H1 (cell line): ENCODE measurements around the gene FKBP5. TPM values are rescaled to one million over a fixed set of nuclear protein-coding genes. Genes with fewer than 3 reads are reported as not detected.
"Not testable (repeated sequence)": the region's sequence is repeated elsewhere in the genome, so short reads cannot be mapped to it uniquely, and the experiment has no call there.

Experiments used
- CTCF ChIA-PET: fragments of 300-600 bp; sonication (Branson Sonifier 250); formaldehyde crosslinking; loops from one replicate; lab custom pipeline; 2021; ENCODE audit not compliant: partially characterized antibody; lab: Charles Lee
- POLR2A ChIA-PET: fragments of 300-600 bp; sonication (Branson Sonifier 250); formaldehyde crosslinking; loops from one replicate; lab custom pipeline; 2021; ENCODE audit warnings: inconsistent platforms; ENCODE audit not compliant: partially characterized antibody; lab: Charles Lee
- DNase-seq, 2 experiments: peaks; one replicate each; pipeline versions ENCODE4 v3.0.0 to v3.0.0-alpha.2; 2010 to 2022; ENCODE audit warnings: low spot score in 2 of 2, low read depth in 1 of 2, mixed read lengths in 1 of 2
- FAIRE-seq: peaks from 2 replicates; lab custom pipeline; 2011; peaks lifted over from hg19 to GRCh38; lab: Jason Lieb, UNC
- H2AFZ ChIP-seq: 2 replicates; pipeline ENCODE4 v1.8.1; 2012; ENCODE audit warnings: low read length, inconsistent platforms
- H2AK5ac ChIP-seq: 2 replicates; pipeline ENCODE4 v1.6.1; 2013; ENCODE audit warnings: low read depth, low read length
- H2BK120ac ChIP-seq: replicated peaks from 2 replicates; pipeline ENCODE3; 2013; ENCODE audit warnings: low read depth, low read length, inconsistent platforms
- H2BK12ac ChIP-seq: 2 replicates; pipeline ENCODE4 v1.6.1; 2013; ENCODE audit warnings: low read depth, low read length
- H2BK15ac ChIP-seq: 2 replicates; pipeline ENCODE4 v1.6.1; 2013; ENCODE audit warnings: low read length
- H2BK20ac ChIP-seq: 2 replicates; pipeline ENCODE4 v1.6.1; 2013; ENCODE audit warnings: low read length
- H2BK5ac ChIP-seq: 2 replicates; pipeline ENCODE4 v1.6.1; 2013; ENCODE audit warnings: low read depth, low read length
- H3K14ac ChIP-seq: 2 replicates; pipeline ENCODE4 v1.6.1; 2013; ENCODE audit warnings: inconsistent platforms; ENCODE audit not compliant: insufficient read length
- H3K18ac ChIP-seq: 2 replicates; pipeline ENCODE4 v1.6.1; 2013; ENCODE audit warnings: low read length; ENCODE audit errors: extremely low read depth
- H3K23ac ChIP-seq: 2 replicates; pipeline ENCODE4 v1.6.1; 2013; ENCODE audit warnings: inconsistent platforms; ENCODE audit not compliant: insufficient read length
- H3K23me2 ChIP-seq: 2 replicates; pipeline ENCODE4 v1.6.1; 2013; ENCODE audit warnings: low read depth, low read length
- H3K27ac ChIP-seq: 2 replicates; pipeline ENCODE4 v1.6.1; 2011; ENCODE audit warnings: low read depth, low read length, inconsistent platforms
- H3K27me3 ChIP-seq, 4 experiments: replicated peaks in 1 of 4; 1 replicate in 1 of 4; 2 replicates in 3 of 4; pipeline versions ENCODE4 v1.6.1 to v1.8.1; 2011 to 2013; ENCODE audit warnings: low read length in 3 of 4, mild to moderate bottlenecking in 3 of 4, inconsistent platforms in 2 of 4, mixed read lengths in 2 of 4, moderate library complexity in 1 of 4; ENCODE audit not compliant: control insufficient read depth in 3 of 4, insufficient read depth in 3 of 4; ENCODE audit errors: extremely low read depth in 1 of 4
- H3K36me3 ChIP-seq, 4 experiments: 2 replicates each; pipeline versions ENCODE4 v1.6.1 to v1.8.1; 2011 to 2013; ENCODE audit warnings: mild to moderate bottlenecking in 4 of 4, low read length in 3 of 4, moderate library complexity in 2 of 4, control low read depth in 1 of 4, inconsistent platforms in 1 of 4; ENCODE audit not compliant: insufficient read depth in 4 of 4, control insufficient read depth in 2 of 4
- H3K4ac ChIP-seq: replicated peaks from 2 replicates; pipeline ENCODE3; 2013; ENCODE audit warnings: low read length, low read depth, mixed read lengths, inconsistent platforms; ENCODE audit not compliant: insufficient read length
- H3K4me1 ChIP-seq, 4 experiments: replicated peaks in 1 of 4; 1 replicate in 1 of 4; 2 replicates in 3 of 4; pipeline versions ENCODE4 v1.6.1 to v1.8.1; 2011 to 2013; ENCODE audit warnings: low read length in 3 of 4, inconsistent platforms in 2 of 4, mixed read lengths in 1 of 4; ENCODE audit not compliant: insufficient read depth in 4 of 4, control insufficient read depth in 3 of 4
- H3K4me2 ChIP-seq, 2 experiments: 2 replicates each; pipeline versions ENCODE4 v1.6.1 to v1.8.1; 2011 to 2013; ENCODE audit warnings: low read depth in 2 of 2, low read length in 2 of 2, control low read depth in 1 of 2, inconsistent platforms in 1 of 2, mild to moderate bottlenecking in 1 of 2; ENCODE audit not compliant: insufficient read depth in 1 of 2
- H3K4me3 ChIP-seq, 4 experiments: fragments of 200-600, 300-600 bp in 1 of 4; sonication (generic), shearing (Covaris generic), sonication (Bioruptor Twin) in 1 of 4; 2 replicates each; pipeline versions ENCODE4 v1.5.1 to v1.8.1; 2011 to 2016; ENCODE audit warnings: low read length in 4 of 4, low read depth in 3 of 4, control low read depth in 2 of 4, inconsistent platforms in 2 of 4, mild to moderate bottlenecking in 2 of 4, mixed read lengths in 1 of 4, moderate library complexity in 1 of 4; ENCODE audit not compliant: insufficient read depth in 2 of 4; ENCODE audit errors: extremely low read depth in 1 of 4
- H3K56ac ChIP-seq: replicated peaks from 2 replicates; pipeline ENCODE3; 2013; ENCODE audit warnings: low read depth, mild to moderate bottlenecking, mixed read lengths, low read length, inconsistent platforms; ENCODE audit not compliant: insufficient read length
- H3K79me1 ChIP-seq: 2 replicates; pipeline ENCODE4 v1.6.1; 2013; ENCODE audit warnings: low read depth, low read length, control low read depth
- H3K79me2 ChIP-seq, 2 experiments: 2 replicates each; pipeline versions ENCODE4 v1.6.1 to v1.8.1; 2012 to 2013; ENCODE audit warnings: low read length in 2 of 2, mild to moderate bottlenecking in 2 of 2, inconsistent platforms in 1 of 2; ENCODE audit not compliant: insufficient read depth in 2 of 2, control insufficient read depth in 1 of 2
- H3K9ac ChIP-seq, 4 experiments: replicated peaks in 1 of 4; 1 replicate in 1 of 4; 2 replicates in 3 of 4; pipeline versions ENCODE4 v1.6.1 to v1.8.1; 2011 to 2013; ENCODE audit warnings: low read depth in 3 of 4, low read length in 3 of 4, control low read depth in 2 of 4, mild to moderate bottlenecking in 2 of 4, moderate library complexity in 2 of 4, inconsistent platforms in 1 of 4; ENCODE audit errors: extremely low read depth in 1 of 4
- H3K9me3 ChIP-seq, 2 experiments: 2 replicates each; pipeline versions ENCODE4 v1.6.1 to v1.8.1; 2012 to 2013; ENCODE audit warnings: mild to moderate bottlenecking in 2 of 2, moderate library complexity in 2 of 2, control low read depth in 1 of 2, inconsistent platforms in 1 of 2, low read depth in 1 of 2, low read length in 1 of 2, mixed read lengths in 1 of 2; ENCODE audit not compliant: insufficient read depth in 2 of 2
- H4K20me1 ChIP-seq, 2 experiments: replicated peaks in 1 of 2; 2 replicates each; pipeline versions ENCODE3 to v1.8.1; 2011 to 2013; ENCODE audit warnings: inconsistent platforms in 2 of 2, low read length in 2 of 2, mild to moderate bottlenecking in 1 of 2; ENCODE audit not compliant: insufficient read depth in 2 of 2, control insufficient read depth in 1 of 2
- H4K5ac ChIP-seq: 2 replicates; pipeline ENCODE4 v1.6.1; 2013; ENCODE audit warnings: low read length, low read depth, mixed read lengths, inconsistent platforms; ENCODE audit not compliant: insufficient read length
- H4K8ac ChIP-seq: 2 replicates; pipeline ENCODE4 v1.8.0; 2013; ENCODE audit warnings: mild to moderate bottlenecking, moderate library complexity, low read length, inconsistent platforms; ENCODE audit not compliant: insufficient read depth; ENCODE audit errors: extremely low read depth
- H4K91ac ChIP-seq: replicated peaks from 2 replicates; pipeline ENCODE3; 2013; ENCODE audit warnings: low read length, mixed read lengths, inconsistent platforms; ENCODE audit not compliant: insufficient read length
- POLR2A ChIP-seq, 2 experiments: IDR thresholded peaks; 1 replicate in 1 of 2; 2 replicates in 1 of 2; pipeline ENCODE4 v1.6.1; 2011; ENCODE audit warnings: low read depth in 2 of 2, low read length in 2 of 2, mild to moderate bottlenecking in 2 of 2; ENCODE audit errors: control extremely low read depth in 1 of 2
- WGBS, 2 experiments: shearing (Covaris generic) in 1 of 2; methylation state at CpG; one replicate each; pipeline versions ENCODE4 v1.1.6 to v1.1.7; 2013 to 2015; ENCODE audit warnings: low lambda C conversion rate in 2 of 2, mixed read lengths in 2 of 2, inconsistent platforms in 1 of 2, low coverage in 1 of 2, missing lambda C conversion rate in 1 of 2; ENCODE audit not compliant: insufficient replicate concordance in 2 of 2, insufficient coverage in 1 of 2, insufficient read length in 1 of 2; ENCODE audit errors: extremely low coverage in 1 of 2, missing lambda C conversion rate in 1 of 2; 5-methylcytosine and 5-hydroxymethylcytosine counted together
- polyA plus RNA-seq, 7 experiments: library from polyadenylated mRNA; depleted of rRNA in 3 of 7; stranded (reverse) in 5 of 7; unstranded in 2 of 7; fragments of >200 nt in 5 of 7; fragments of 200-250 nt in 2 of 7; gene quantifications; 1 replicate in 5 of 7; 2 replicates in 1 of 7; 4 replicates in 1 of 7; pipeline versions ENCODE4 v1.2.1 to v1.2.3, GENCODE V29; 2011 to 2013; ENCODE audit warnings: missing spikeins in 2 of 7, mixed read lengths in 2 of 7
- total RNA-seq: library from RNA; stranded (reverse); fragmentation: NEBNext Ultra II Directional; extraction: Animal tissue kit (Norgen Biotek cat#: 25700); gene quantifications from 2 replicates; pipeline ENCODE4 v1.2.1, GENCODE V29; 2021

The FKBP5 gene
- total and polyA plus RNA-seq, 2 of the 8 experiments (the other 6 are each of a cell fraction or from before 2014, with no cell fraction given) = 14.3 to 40.4 TPM

DNA sequence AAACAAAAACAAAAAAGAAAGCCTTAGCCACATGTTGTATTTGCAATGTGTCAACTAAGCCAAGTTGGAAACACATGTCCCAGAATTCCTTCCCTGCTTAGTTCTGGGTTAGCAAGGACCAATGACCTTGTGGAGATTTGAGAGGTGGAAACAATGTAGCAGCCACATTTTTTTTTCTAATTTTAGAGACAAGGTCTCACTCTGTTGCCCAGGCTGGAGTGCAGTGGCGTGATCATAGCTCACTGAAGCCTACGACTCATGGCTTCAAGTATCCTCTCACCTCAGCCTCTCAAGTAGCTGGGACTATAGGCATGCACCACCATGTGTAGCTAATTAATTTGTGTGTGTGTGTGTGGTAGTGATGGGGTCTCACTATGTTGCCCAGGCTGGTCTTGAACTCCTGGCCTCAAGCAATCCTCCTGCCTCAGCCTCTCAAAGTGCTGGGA lies 117.8 kb downstream of the FKBP5 start:
- ChIA-PET CTCF (interaction anchor here (0.7 to 4.8 kb wide), 7 partner anchors 9 to 165 kb away, joined by 3 to 37 read pairs (median 4); no protein-coding TSS in a partner anchor), POLR2A (interaction anchor here (0.6 to 1.7 kb wide), 2 partner anchors 15 to 193 kb away, joined by 3 to 5 read pairs; no protein-coding TSS in a partner anchor)
- not testable (repeated sequence) for FAIRE-seq, H3K4me2 ChIP-seq, H3K56ac ChIP-seq, H3K27ac ChIP-seq, H3K4ac ChIP-seq, H2BK20ac ChIP-seq, H3K79me2 ChIP-seq, H3K9me3 ChIP-seq, DNase-seq, H2AK5ac ChIP-seq, H4K91ac ChIP-seq, H3K9ac ChIP-seq, H3K27me3 ChIP-seq, H3K18ac ChIP-seq, H3K14ac ChIP-seq, H4K5ac ChIP-seq, H2BK12ac ChIP-seq, H2BK5ac ChIP-seq, H3K79me1 ChIP-seq, H2AFZ ChIP-seq, H3K23ac ChIP-seq, H4K8ac ChIP-seq, H3K4me3 ChIP-seq, H3K4me1 ChIP-seq, H2BK15ac ChIP-seq, H2BK120ac ChIP-seq, H4K20me1 ChIP-seq, H3K23me2 ChIP-seq
- TF ChIP-seq POLR2A (IDR thresholded peaks at IDR 0.05; ENCODE audit: control extremely low read depth in 1 of 2, low read depth in 2 of 2, low read length in 2 of 2) = 0 out of 3 replicates have a peak, but pooled peaks of 1 of the 2 experiments have one; percentile 13
- WGBS, 2 experiments = 97% methylated on average over 2 of the region's 2 CpGs; no CpG with 5 or more reads in 1 of the 2 experiments
- H3K36me3 ChIP-seq = peaks cover 0 to 11% (median 0%) of the 10 kb centered on the region in 4 experiments; a peak in 4 of 8 replicates
